OCI-LY3 (cell line): Measurements from ENCODE around the gene OOSP1.

Source experiments
- H2AFZ ChIP-seq: fragments of 200-600, 300-600 bp; shearing (Covaris generic); 2 replicates; pipeline ENCODE4 v1.6.0; 2014; ENCODE audit warnings: antibody characterized with exemption, low read depth, low read length
- H3K27ac ChIP-seq: fragments of 200-600, 300-600 bp; sonication (generic); 2 replicates; pipeline ENCODE4 v1.5.1; 2014; ENCODE audit warnings: mild to moderate bottlenecking, low read length, moderate library complexity, mixed read lengths
- H3K27me3 ChIP-seq: fragments of 200-600, 300-600 bp; sonication (generic); 2 replicates; pipeline ENCODE4 v1.6.1; 2014; ENCODE audit warnings: low read depth, low read length, mixed read lengths
- H3K36me3 ChIP-seq: fragments of 200-600, 300-600 bp; sonication (generic); replicated peaks from 2 replicates; pipeline ENCODE3; 2014; ENCODE audit warnings: low read depth, low read length, mixed read lengths
- H3K4me1 ChIP-seq: fragments of 300-600, 200-600 bp; sonication (generic); 2 replicates; pipeline ENCODE4 v1.6.1; 2014; ENCODE audit warnings: low read length, mixed read lengths
- H3K4me2 ChIP-seq: fragments of 200-600, 300-600 bp; sonication (generic); 2 replicates; pipeline ENCODE4 v1.6.1; 2014; ENCODE audit warnings: low read length, mixed read lengths
- H3K4me3 ChIP-seq: fragments of 300-600, 200-600 bp; sonication (generic); 2 replicates; pipeline ENCODE4 v1.5.1; 2014; ENCODE audit warnings: antibody characterized with exemption, mild to moderate bottlenecking, low read length, moderate library complexity
- H3K79me2 ChIP-seq: fragments of 300-600, 200-600 bp; shearing (Covaris generic); 2 replicates; pipeline ENCODE4 v1.6.1; 2014; ENCODE audit warnings: mild to moderate bottlenecking, low read length, mixed read lengths
- H3K9ac ChIP-seq: fragments of 300-600, 200-600 bp; shearing (Covaris generic); 2 replicates; pipeline ENCODE4 v1.6.0; 2014; ENCODE audit warnings: mild to moderate bottlenecking, low read length, moderate library complexity
- H3K9me3 ChIP-seq: fragments of 200-600, 300-600 bp; shearing (Covaris generic); 2 replicates; pipeline ENCODE4 v1.6.1; 2014; ENCODE audit warnings: low read length, mixed read lengths; ENCODE audit not compliant: insufficient read depth
- H4K20me1 ChIP-seq: fragments of 200-600, 300-600 bp; sonication (generic); 2 replicates; pipeline ENCODE4 v1.6.1; 2016; ENCODE audit warnings: low read length, mixed read lengths; ENCODE audit not compliant: insufficient read depth
- EZH2phosphoT487 ChIP-seq: fragments of 200-600 bp; shearing (Covaris generic); IDR thresholded peaks from 2 replicates; pipeline ENCODE4 v1.6.1; 2018; ENCODE audit warnings: antibody characterized with exemption, mixed run types, low read depth
- TF ChIP-seq, protein P1 (sequence below): fragments of 200-600, 300-600 bp; sonication (generic); IDR thresholded peaks from 2 replicates; pipeline ENCODE4 v1.5.1; 2014; ENCODE audit warnings: antibody characterized with exemption, low read length, low read depth

OOSP1 gene

DNA sequence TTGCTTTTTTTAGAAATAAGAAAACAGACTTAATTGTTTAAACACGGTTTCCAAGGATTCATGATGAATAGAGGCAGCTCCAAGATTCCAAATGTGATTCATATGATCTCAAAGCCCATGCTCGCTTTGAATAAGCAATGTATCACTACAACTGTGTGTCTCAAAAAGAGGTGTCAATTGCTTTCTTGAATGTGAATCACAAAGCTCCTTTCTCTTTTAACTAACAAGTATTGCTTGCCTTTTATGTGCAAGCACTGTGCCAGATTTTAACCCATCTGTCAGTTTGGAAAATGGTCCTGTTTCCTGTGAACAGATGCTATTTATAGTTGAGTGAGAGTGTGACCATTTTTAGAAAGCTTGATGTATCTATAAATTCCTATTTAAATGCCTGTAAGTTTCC, 6.5 kb downstream of the OOSP1 start:
- H3K4me1 ChIP-seq: no peaks in the 10 kb centered on the region
- H4K20me1 ChIP-seq: no peaks in the 10 kb centered on the region
- no peaks in the 10 kb centered on the region for H3K79me2 ChIP-seq
- no peaks in the 10 kb centered on the region for H3K27me3 ChIP-seq
- H3K9me3 ChIP-seq: no peaks in the 10 kb centered on the region
- no peak overlapping the region for H3K4me3 ChIP-seq
- no peak overlapping the region for H2AFZ ChIP-seq
- no peaks in the 10 kb centered on the region for H3K36me3 ChIP-seq
- H3K27ac ChIP-seq: no peak overlapping the region
- no peak overlapping the region for H3K9ac ChIP-seq
- no peak for TF ChIP-seq EZH2phosphoT487
- TF ChIP-seq, protein P1, sequence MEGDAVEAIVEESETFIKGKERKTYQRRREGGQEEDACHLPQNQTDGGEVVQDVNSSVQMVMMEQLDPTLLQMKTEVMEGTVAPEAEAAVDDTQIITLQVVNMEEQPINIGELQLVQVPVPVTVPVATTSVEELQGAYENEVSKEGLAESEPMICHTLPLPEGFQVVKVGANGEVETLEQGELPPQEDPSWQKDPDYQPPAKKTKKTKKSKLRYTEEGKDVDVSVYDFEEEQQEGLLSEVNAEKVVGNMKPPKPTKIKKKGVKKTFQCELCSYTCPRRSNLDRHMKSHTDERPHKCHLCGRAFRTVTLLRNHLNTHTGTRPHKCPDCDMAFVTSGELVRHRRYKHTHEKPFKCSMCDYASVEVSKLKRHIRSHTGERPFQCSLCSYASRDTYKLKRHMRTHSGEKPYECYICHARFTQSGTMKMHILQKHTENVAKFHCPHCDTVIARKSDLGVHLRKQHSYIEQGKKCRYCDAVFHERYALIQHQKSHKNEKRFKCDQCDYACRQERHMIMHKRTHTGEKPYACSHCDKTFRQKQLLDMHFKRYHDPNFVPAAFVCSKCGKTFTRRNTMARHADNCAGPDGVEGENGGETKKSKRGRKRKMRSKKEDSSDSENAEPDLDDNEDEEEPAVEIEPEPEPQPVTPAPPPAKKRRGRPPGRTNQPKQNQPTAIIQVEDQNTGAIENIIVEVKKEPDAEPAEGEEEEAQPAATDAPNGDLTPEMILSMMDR: no peak
- H3K4me2 ChIP-seq: no peak overlapping the region

DNA sequence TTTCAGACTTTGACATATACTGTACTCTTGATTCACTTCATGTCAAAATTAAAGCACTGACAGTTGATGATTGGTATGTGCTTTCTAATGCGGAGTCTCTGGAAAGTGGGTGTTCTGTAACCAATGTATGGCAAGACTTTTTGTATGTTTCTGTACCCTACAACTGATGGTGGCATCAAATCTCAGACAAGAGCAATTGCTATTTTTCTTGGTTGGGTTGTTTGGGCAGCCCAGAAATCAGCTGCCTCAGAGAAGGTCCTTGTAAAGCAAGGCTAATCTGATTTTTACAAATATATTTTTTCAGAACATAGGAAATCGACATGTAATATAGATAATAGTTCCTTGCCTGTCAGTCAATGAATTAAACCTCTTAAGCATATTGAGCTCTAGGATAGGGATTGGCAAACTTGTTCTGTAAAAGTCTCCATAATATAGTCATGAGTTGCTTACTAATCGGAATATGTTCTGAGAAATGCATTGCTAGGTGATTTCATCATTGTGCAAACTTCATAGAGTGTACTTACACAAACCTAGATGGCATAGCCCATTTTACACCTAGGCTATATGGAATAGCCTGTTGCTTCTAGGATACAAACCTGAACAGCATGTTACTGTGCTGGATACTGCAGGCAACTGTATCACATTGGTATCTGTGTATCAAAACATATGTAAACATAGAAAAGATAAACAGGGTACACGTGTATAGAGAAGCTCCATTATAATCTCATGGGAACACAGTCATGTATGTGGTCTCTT, 15.4 kb downstream of the OOSP1 start:
- H3K27me3 ChIP-seq: 0 out of 2 replicates have a peak, but pooled peaks cover 7% of the 10 kb centered on the region
- H2AFZ ChIP-seq: no peak overlapping the region
- no peak overlapping the region for H3K27ac ChIP-seq
- H3K4me1 ChIP-seq: no peaks in the 10 kb centered on the region
- H3K9me3 ChIP-seq: no peaks in the 10 kb centered on the region
- H3K36me3 ChIP-seq: no peaks in the 10 kb centered on the region
- no peak overlapping the region for H3K4me2 ChIP-seq
- H3K4me3 ChIP-seq: no peak overlapping the region
- H3K79me2 ChIP-seq: no peaks in the 10 kb centered on the region
- no peak for TF ChIP-seq EZH2phosphoT487
- TF ChIP-seq, protein P1: no peak
- no peak overlapping the region for H3K9ac ChIP-seq
- H4K20me1 ChIP-seq: no peaks in the 10 kb centered on the region

DNA sequence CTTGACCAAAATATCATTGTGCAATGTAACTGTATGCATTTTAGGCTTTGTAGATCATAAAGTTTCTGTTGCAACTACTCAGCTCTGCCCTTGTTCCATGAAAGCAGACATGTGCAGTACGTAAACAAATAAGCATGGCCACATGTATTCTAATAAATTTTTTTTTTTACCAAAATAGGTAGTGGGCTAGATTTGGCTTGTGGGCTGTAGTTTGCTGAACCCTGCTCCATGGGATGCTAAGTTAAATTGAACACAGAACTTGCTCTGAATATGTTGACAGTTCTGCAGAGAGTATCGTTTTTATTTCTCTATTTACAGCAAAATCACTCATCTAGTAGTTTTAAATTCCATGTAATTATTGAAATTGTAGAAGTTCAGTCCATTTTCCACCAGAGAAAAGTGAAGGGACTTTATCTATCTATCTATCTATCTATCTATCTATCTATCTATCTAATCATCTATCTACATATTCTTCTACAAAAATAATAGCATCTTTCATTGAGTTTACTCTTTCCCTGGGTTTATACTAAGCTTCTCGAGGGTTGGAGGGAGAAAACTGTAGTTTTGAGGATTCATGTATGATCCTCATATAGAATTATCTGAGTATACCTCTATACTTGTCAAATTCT, 16.1 kb downstream of the OOSP1 start:
- Histone ChIP-seq H3K4me2 (no peak overlapping the region), H3K27ac (no peak overlapping the region), H3K36me3 (no peaks in the 10 kb centered on the region), H3K79me2 (no peaks in the 10 kb centered on the region), H3K9ac (no peak overlapping the region), H3K4me1 (no peaks in the 10 kb centered on the region), H3K9me3 (no peaks in the 10 kb centered on the region), H2AFZ (no peak overlapping the region), H3K4me3 (no peak overlapping the region), H3K27me3 (0 out of 2 replicates have a peak, but pooled peaks cover 7% of the 10 kb centered on the region), H4K20me1 (no peaks in the 10 kb centered on the region)
- TF ChIP-seq EZH2phosphoT487: no peak
- TF ChIP-seq, protein P1: no peak

DNA sequence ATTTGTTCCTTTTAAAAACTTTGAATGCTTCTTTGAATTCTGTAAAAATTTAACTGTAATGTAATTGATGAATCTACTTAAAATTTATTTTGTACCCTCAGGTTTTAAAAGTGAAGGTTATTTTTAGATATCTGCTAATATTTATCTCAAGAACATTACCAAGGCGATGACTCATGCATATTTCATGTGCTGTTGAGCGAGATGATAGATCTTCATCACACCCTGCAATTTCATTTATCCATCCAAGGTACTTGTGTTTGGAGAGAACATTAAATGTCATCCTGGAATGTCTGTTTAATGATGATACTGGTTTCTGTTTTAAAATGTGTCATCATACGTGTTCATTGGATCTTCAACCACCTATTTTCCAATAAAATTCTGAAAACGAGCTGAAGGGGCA, 18.9 kb downstream of the OOSP1 start:
- no peak overlapping the region for H3K4me3 ChIP-seq
- H3K36me3 ChIP-seq: no peaks in the 10 kb centered on the region
- no peaks in the 10 kb centered on the region for H4K20me1 ChIP-seq
- no peaks in the 10 kb centered on the region for H3K9me3 ChIP-seq
- H3K79me2 ChIP-seq: no peaks in the 10 kb centered on the region
- no peaks in the 10 kb centered on the region for H3K27me3 ChIP-seq
- TF ChIP-seq EZH2phosphoT487: no peak
- TF ChIP-seq, protein P1: no peak
- H3K4me1 ChIP-seq: no peaks in the 10 kb centered on the region
- H2AFZ ChIP-seq: no peak overlapping the region
- H3K9ac ChIP-seq: no peak overlapping the region
- no peak overlapping the region for H3K27ac ChIP-seq
- no peak overlapping the region for H3K4me2 ChIP-seq
